Esophagus muscularis mucosa (tissue), 4 donors: ENCODE data around the gene MET. TPM values are rescaled to one million over a fixed set of nuclear protein-coding genes. Genes with fewer than 3 reads are reported as not detected.
"Not testable (repeated sequence)": the region's sequence is repeated elsewhere in the genome, so short reads cannot be mapped to it uniquely, and the experiment has no call there.

Source experiments
- DNase-seq: peaks from one replicate; pipeline ENCODE4 v3.0.0-alpha.2; 2017; ENCODE audit errors: extremely low spot score
- H3K27ac ChIP-seq, 4 donors: fragments of 200-600 bp; sonication (generic); replicated peaks in 1 of 4; 1 replicate in 3 of 4; 2 replicates in 1 of 4; pipeline ENCODE4 v1.5.1; 2016 to 2019; ENCODE audit warnings: mild to moderate bottlenecking in 1 of 4
- H3K27me3 ChIP-seq, 4 donors: fragments of 200-600 bp; sonication (generic); one replicate each; pipeline versions ENCODE4 v1.5.1 to v1.6.0; 2016 to 2019
- H3K36me3 ChIP-seq, 4 donors: fragments of 200-600 bp; sonication (generic); one replicate each; pipeline ENCODE4 v1.5.1; 2016 to 2019
- H3K4me1 ChIP-seq, 4 donors: fragments of 200-600 bp; sonication (generic); one replicate each; pipeline ENCODE4 v1.5.1; 2016 to 2019
- H3K4me3 ChIP-seq, 4 donors: fragments of 200-600 bp; sonication (generic); 1 replicate in 2 of 4; 2 replicates in 2 of 4; pipeline ENCODE4 v1.5.1; 2016 to 2019; ENCODE audit warnings: mild to moderate bottlenecking in 4 of 4, moderate library complexity in 1 of 4
- H3K9me3 ChIP-seq, 4 donors: fragments of 200-600 bp; sonication (generic); 1 replicate in 3 of 4; 2 replicates in 1 of 4; pipeline ENCODE4 v1.5.1; 2016 to 2019
- CTCF ChIP-seq, 3 experiments: fragments of 200-600 bp in 2 of 3; fragments of 450-650 bp in 1 of 3; sonication (generic) in 2 of 3; IDR thresholded peaks; one replicate each; pipeline ENCODE4 v1.5.1; 2017 to 2019; ENCODE audit warnings: antibody characterized with exemption in 3 of 3, mild to moderate bottlenecking in 2 of 3, moderate library complexity in 1 of 3
- EP300 ChIP-seq: sonication (generic); formaldehyde crosslinking; IDR thresholded peaks from one replicate; pipeline ENCODE4 v1.6.1; 2017; ENCODE audit warnings: antibody characterized with exemption
- POLR2A ChIP-seq: fragments of 450-650 bp; IDR thresholded peaks from one replicate; pipeline ENCODE4 v1.6.1; 2017; ENCODE audit warnings: antibody characterized with exemption, moderate library complexity, mild to moderate bottlenecking, low read depth
- POLR2AphosphoS5 ChIP-seq, 2 donors: sonication (generic); formaldehyde crosslinking; IDR thresholded peaks; one replicate each; pipeline ENCODE4 v1.6.1; 2017; ENCODE audit warnings: antibody characterized with exemption in 2 of 2
- WGBS: methylation state at CpG from one replicate; pipeline ENCODE4 v1.1.5; 2018; 5-methylcytosine and 5-hydroxymethylcytosine counted together
- intact Hi-C: fragments of 100-400 bp; cut with DNase I; formaldehyde crosslinking; loops from one replicate; pipeline ENCODE4 v1.15.1; 2023
- total RNA-seq, 4 donors: library from RNA; depleted of rRNA; stranded (reverse); fragments of >200 nt; gene quantifications; one replicate each; pipeline versions ENCODE4 v1.1.0 to v1.2.1, GENCODE V29; 2016

Gene MET
- total RNA-seq, 4 donors from 2014 or later = 12.0 to 27.2 (median 15.7) TPM

GRCh38 chr7:116715077-116715476 is 43.1 kb downstream of the MET start:
- Histone ChIP-seq H3K27ac (no peak overlapping the region), H3K27me3 (no peaks in the 10 kb centered on the region), H3K36me3 (no peaks in the 10 kb centered on the region)

DNA sequence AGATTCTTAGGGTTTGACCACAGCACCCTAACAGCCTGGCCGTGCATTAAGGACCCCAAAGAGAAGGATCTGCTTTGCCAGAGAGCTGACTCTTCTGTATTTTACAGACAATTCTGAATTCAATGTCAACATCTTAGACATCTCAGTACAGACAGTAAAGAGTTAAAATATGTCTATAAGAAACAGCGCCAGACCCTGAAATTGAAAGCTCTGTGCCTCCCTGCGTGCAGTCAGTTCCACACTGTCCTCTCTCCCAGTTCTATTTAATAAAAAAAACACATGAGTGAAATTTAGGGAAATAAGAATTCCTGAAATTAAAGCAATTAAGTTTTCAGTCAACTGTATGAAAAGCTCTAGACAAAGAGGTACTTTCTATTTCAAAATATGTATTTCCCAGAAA is 45.1 kb downstream of the MET start:
- intact Hi-C loops = no loop called here
- no peak for TF ChIP-seq POLR2A
- TF ChIP-seq EP300 = no peak
- TF ChIP-seq POLR2AphosphoS5 (IDR thresholded peaks at IDR 0.05) = no peak
- TF ChIP-seq CTCF (IDR thresholded peaks at IDR 0.05) = no peak
- H3K9me3 ChIP-seq = no peaks in the 10 kb centered on the region
- no peaks in the 10 kb centered on the region for H3K36me3 ChIP-seq
- H3K4me1 ChIP-seq = peaks cover 0 to 7% (median 4%) of the 10 kb centered on the region in 4 donors
- no peak for DNase-seq
- H3K27me3 ChIP-seq = no peaks in the 10 kb centered on the region
- H3K27ac ChIP-seq = no peak overlapping the region
- 31% methylated on average over 3 of the region's 3 CpGs for WGBS
- H3K4me3 ChIP-seq = no peak overlapping the region

More at GRCh38 chr7:116715077-116715476, 43.1 kb downstream of the MET start:
- TF ChIP-seq CTCF (IDR thresholded peaks at IDR 0.05) (no peak), POLR2AphosphoS5 (IDR thresholded peaks at IDR 0.05) (no peak), POLR2A (no peak), EP300 (no peak)
- H3K9me3 ChIP-seq = no peaks in the 10 kb centered on the region
- peaks cover 0 to 7% (median 4%) of the 10 kb centered on the region in 4 donors for H3K4me1 ChIP-seq
- DNase-seq = no peak
- intact Hi-C loops = no loop called here
- no peak overlapping the region for H3K4me3 ChIP-seq

GRCh38 chr7:116723959-116724529 is 52.0 kb downstream of the MET start:
- H3K4me1 ChIP-seq, intact Hi-C loops, DNase-seq, H3K27ac ChIP-seq, H3K36me3 ChIP-seq, H3K9me3 ChIP-seq, H3K27me3 ChIP-seq, H3K4me3 ChIP-seq: not testable (repeated sequence)
- WGBS = 95% methylated on average over 24 of the region's 31 CpGs

DNA sequence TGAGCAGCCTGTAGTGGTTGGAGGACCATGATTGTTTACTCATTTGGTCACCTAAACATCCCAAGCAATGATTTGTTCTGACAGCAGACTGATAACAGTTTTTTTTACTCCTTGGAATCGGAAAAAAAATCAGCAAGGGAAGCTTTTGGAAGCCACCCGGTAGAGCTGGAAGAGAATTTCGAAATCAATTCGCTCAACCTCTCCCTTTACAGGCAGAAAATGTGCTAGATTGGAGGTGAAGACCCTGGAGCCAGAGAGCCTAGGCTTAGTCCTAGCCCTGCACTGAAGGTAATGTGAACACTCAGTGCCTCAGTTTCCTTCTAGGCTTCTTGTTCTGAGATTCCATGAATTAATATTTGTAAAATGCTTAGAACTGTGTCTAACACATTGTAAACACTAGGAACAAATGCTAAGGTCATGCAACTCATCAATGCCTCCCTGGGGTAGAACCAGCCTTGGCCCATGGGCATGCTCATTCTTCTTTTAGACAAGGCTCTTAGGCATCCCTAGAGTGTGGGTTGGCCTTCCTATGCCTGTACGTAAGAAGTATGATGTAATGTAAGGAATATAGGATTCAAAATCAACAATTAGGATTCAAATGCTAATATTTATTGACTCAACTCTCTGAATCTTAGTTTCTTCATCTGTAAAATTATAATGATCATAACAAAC is 52.7 kb downstream of the MET start:
- no peak for DNase-seq
- WGBS = 88% methylated on average over 5 of the region's 5 CpGs
- TF ChIP-seq POLR2A (no peak), POLR2AphosphoS5 (IDR thresholded peaks at IDR 0.05) (no peak), CTCF (IDR thresholded peaks at IDR 0.05) (no peak), EP300 (no peak)
- H3K27ac ChIP-seq = no peak overlapping the region
- no peaks in the 10 kb centered on the region for H3K9me3 ChIP-seq
- H3K4me3 ChIP-seq = no peak overlapping the region
- peaks cover 0 to 8% (median 4%) of the 10 kb centered on the region in 4 donors for H3K4me1 ChIP-seq
- no peaks in the 10 kb centered on the region for H3K27me3 ChIP-seq
- intact Hi-C loops = no loop called here
- no peaks in the 10 kb centered on the region for H3K36me3 ChIP-seq

DNA sequence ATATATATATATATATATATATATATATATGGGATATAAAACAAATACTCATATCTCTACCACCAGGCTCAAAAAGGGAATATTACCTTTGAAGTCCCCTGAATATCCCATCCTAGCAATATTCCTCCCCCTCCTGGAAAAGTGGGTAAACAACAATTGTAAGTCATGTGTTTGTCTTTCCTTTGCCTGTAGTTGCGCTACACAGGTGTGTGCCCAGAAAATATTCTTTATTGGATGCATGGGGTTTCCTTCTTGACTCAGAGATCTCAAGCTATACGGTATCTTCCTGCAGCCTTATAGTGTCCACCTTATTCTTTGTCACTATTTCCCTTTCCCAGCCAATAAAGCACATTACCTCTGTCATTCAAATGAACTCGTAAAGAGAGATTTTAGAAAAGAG is 54.2 kb downstream of the MET start:
- no peaks in the 10 kb centered on the region for H3K27me3 ChIP-seq
- no peak for DNase-seq
- 100% methylated on average over 3 of the region's 3 CpGs for WGBS

More for the DNA sequence above, 54.2 kb downstream of the MET start:
- intact Hi-C loops = no loop called here
- Histone ChIP-seq H3K27ac (no peak overlapping the region), H3K4me3 (no peak overlapping the region), H3K9me3 (no peaks in the 10 kb centered on the region), H3K4me1 (peaks cover 0 to 11% (median 4%) of the 10 kb centered on the region in 4 donors), H3K36me3 (no peaks in the 10 kb centered on the region)
- TF ChIP-seq EP300 = no peak
- TF ChIP-seq POLR2A = no peak
- TF ChIP-seq CTCF (IDR thresholded peaks at IDR 0.05) = no peak
- no peak for TF ChIP-seq POLR2AphosphoS5 (IDR thresholded peaks at IDR 0.05)
